Activated T-cell treated with anti-CD3 and anti-CD28 coated beads for 48 hours (primary cell): ENCODE measurements around the gene HTRA1.

ENCODE experiments used
- DNase-seq: peaks from one replicate; pipeline ENCODE4 v3.0.0-alpha.2; 2020; ENCODE audit warnings: low read depth

The HTRA1 gene

GRCh38 chr10:122455376-122456079 lies 5.8 kb upstream of the HTRA1 start:
- DNase-seq: no peak

- DNase-seq: no peak
These were observed 3.4 kb upstream of the HTRA1 start for GRCh38 chr10:122457934-122458333.

- no peak for DNase-seq
These were observed 2.7 kb upstream of the HTRA1 start for GRCh38 chr10:122458693-122459092.

GRCh38 chr10:122459561-122460273 lies 1.6 kb upstream of the HTRA1 start:
- no peak for DNase-seq

GRCh38 chr10:122460891-122461293 lies 461 bp upstream of the HTRA1 start:
- DNase-seq: no peak

- DNase-seq: no peak
These were observed 578 bp downstream of the HTRA1 start for GRCh38 chr10:122461729-122462532.

- DNase-seq: no peak
These were observed 1.4 kb downstream of the HTRA1 start for GRCh38 chr10:122462533-122463465.

- DNase-seq: no peak
These were observed 2.3 kb downstream of the HTRA1 start for GRCh38 chr10:122463466-122464249.

GRCh38 chr10:122464250-122464510 lies 2.8 kb downstream of the HTRA1 start:
- no peak for DNase-seq

GRCh38 chr10:122464586-122464985 lies 3.2 kb downstream of the HTRA1 start:
- no peak for DNase-seq

GRCh38 chr10:122465401-122466040 lies 4.2 kb downstream of the HTRA1 start:
- no peak for DNase-seq

- DNase-seq: no peak
These were observed 5.6 kb downstream of the HTRA1 start for GRCh38 chr10:122466951-122467381.

GRCh38 chr10:122467701-122468100 lies 6.3 kb downstream of the HTRA1 start:
- DNase-seq: no peak

GRCh38 chr10:122468307-122468925 lies 7.1 kb downstream of the HTRA1 start:
- DNase-seq: no peak

GRCh38 chr10:122468926-122469781 lies 7.8 kb downstream of the HTRA1 start:
- no peak for DNase-seq

- DNase-seq: no peak
These were observed 8.5 kb downstream of the HTRA1 start for GRCh38 chr10:122469848-122470247.

- no peak for DNase-seq
These were observed 10.3 kb downstream of the HTRA1 start for GRCh38 chr10:122471531-122472177.

GRCh38 chr10:122473116-122473515 lies 11.8 kb downstream of the HTRA1 start:
- no peak for DNase-seq
